CD4-positive, alpha-beta T cell treated with Interleukin-6 for 4 hours (primary cell): ENCODE results near the gene RALA.
"Not testable (repeated sequence)": the region's sequence is repeated elsewhere in the genome, so short reads cannot be mapped to it uniquely, and the experiment has no call there.

Experiments used
- DNase-seq: peaks from one replicate; pipeline ENCODE4 v3.0.0-alpha.2; 2020; ENCODE audit warnings: mixed read lengths

RALA gene

DNA sequence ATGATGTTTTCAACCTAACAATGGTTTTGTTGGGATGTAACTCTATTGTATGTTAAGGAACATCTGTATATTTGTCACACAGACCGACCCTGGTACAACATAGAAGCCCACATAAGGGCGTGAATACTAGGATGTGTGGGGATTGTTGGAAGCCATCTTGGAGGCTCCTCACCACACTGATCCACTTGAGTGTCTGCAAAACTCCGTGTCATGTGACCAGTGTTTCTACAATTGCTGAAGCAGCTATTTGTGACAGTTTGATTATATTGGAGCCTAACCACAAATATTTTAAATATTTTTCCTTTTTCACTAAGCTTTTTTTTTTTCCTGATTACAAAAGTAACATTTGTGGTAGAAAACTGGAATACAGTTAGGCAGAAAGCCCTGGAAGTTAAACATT is 27.9 kb downstream of the RALA start:
- DNase-seq = no peak

DNA sequence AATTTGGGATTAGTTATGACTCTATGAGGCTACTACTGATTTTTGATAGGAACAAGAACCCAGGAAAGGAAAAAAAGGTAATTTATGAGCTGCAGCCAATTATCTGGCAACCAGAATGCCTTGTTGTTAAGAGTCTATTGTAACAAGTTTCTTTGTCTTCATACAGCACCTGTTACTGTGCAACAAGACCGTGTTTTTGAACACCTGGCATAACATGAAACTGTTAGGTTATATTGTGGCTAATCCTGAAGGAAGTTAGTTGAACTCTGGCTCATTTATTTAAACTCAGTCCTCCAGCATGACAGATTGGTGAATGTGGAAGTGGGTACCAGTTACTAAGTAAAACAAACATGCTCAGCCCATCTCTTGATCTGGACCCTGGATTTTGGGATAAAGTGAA is 33.0 kb downstream of the RALA start:
- no peak for DNase-seq

DNA sequence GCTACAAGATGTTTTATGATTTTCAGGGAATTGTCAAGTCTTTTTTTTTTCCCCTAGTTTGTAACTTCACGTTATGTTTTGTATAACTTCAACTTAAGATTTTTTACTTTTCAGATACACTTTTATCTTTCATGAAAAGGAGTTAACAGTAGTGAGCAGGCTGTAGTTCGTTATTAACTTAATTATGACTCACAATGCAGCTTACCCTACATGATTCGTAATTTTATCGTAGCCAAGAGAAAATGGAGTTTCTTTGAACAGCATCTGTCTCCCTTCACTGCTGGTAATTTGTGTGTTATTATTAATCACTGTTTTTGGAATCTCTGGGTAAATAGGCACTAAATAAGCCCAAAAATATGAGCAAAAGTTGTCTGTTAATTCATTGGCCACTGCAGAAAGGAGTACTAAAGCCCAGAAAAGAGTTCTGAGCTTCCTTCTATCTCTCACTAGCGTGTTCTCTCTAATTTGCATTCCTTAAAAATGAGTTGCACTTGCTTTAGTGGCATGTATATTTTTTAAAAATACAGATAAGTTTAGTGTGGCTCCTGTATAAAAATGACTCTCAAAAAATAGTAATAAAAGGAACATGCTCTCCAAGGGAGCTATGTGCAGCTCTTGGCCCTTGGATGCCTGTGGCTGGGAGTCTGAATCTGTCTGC is 36.1 kb downstream of the RALA start:
- DNase-seq = no peak

DNA sequence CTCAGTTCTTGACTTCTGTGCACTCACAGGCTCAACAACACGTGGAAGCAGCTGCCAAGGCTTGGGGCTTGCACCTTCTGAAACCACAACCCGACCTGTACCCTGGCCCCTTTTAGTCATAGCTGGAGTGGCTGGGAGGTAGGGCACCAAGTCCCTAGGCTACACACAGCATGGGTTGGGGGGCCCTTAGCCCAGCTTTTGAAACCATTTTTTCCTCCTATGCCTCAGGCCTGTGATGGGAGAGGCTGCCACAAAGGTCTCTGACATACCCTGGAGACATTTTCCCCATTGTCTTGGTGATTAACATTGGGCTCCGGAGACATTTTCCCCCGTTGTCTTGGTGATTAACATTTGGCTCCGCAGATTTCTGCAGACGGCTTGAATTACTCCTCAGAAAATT is 38.6 kb downstream of the RALA start:
- DNase-seq = no peak

DNA sequence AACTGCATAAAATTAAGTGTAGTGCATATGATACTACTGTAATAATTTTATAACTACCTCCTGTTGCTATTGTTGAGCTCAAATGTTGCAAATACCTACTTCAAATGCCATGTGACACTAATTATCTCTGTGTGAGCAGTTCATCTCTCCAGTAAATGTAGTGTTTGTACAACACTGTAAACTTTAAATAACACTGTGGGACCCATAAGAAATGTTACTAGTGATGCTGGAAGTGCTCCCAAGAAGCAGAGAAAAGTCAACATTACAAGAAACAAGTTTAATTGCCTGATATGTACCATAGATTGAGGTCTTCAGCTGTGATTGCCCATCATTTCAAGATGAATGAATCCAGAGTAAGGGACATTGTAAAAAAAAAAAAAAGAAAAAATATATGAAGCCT is 39.9 kb downstream of the RALA start:
- DNase-seq = no peak

- no peak for DNase-seq
These were observed 40.7 kb downstream of the RALA start for GRCh38 chr7:39664057-39664456.

DNA sequence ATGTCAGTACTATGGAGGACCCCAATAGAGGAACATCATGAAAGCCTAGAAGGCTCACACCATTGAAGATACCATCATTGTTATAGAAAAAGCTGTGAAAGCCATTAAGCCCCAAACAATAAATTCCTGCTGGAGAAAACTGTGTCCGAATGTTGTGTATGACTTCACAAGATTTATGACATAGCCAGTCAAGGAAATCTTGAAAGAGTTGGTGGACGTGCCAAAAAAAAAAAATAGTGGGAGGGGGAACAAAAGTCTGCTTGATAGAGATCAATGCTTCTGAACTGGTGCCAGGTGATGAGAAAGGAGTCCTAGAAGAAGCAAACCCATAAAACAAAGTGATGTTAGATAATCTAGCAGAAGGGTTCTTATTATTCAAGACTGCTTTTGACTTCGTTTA is 41.2 kb downstream of the RALA start:
- no peak for DNase-seq

- no peak for DNase-seq
These were observed 43.2 kb downstream of the RALA start for GRCh38 chr7:39666562-39666961.

DNA sequence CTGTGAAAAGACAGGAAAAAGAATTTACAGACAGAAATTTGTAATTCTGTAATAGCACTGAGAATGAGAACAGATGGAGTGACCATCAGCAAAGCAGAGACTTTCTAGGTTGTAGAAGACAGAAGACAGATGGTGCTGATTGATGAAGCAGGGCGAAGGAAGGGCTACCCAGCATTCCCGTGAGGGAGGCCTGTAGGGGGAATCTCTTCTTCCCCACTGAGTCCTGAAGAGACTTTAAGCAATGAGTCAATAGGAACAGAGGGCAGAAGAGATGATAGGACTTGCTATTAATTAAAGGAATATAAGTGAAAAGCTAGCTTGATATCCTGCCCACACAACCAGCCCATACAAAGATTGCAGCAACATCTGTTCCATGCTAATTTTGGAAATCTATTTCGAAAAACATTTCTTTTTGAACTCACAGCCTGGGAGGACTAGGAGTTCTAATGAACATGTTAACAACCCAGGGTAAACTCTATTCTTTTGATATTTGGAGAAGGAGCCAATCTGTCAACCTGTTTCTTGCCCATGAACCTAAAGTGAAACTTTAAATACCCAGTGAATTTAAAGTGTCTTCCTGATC is 44.1 kb downstream of the RALA start:
- DNase-seq = no peak

DNA sequence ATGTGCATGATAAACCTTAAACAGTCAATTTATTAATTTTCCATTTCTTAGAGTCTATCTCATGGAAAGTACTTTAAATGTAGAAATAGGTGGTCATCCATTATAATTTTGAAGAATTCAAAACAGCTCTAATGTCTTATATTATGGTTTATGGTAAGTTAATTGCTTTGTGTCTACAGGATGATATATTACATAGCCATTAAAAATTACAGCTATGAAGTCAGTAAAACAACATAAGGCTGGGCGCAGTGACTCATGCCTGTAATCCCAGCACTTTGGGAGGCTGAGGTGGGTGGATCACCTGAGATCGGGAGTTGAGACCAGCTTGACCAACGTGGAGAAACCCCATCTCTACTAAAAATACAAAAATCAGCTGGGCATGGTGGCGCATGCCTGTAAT is 44.9 kb downstream of the RALA start:
- not testable (repeated sequence) for DNase-seq

DNA sequence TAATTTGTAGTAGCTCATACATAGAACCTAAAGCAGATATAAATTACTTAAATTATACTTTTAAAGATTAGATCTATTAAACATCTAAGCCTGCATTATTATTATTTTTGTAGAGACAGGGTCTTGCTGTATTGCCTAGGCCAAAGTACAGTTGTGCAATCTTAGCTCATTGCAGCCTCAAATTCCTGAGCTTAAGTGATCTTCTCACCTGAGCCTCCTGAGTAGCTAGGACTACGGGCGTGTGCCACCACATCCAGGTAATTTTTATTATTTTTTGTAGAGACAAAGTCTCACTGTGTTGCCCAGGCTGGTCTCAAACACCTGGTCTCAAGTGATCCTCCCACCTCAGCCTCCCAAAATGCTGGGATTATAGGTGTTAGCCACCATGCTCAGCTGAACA is 46.7 kb downstream of the RALA start:
- no peak for DNase-seq

- no peak for DNase-seq
These were observed 47.6 kb downstream of the RALA start for GRCh38 chr7:39670934-39671333.

- DNase-seq = no peak
These were observed 48.8 kb downstream of the RALA start for GRCh38 chr7:39672176-39672575.

DNA sequence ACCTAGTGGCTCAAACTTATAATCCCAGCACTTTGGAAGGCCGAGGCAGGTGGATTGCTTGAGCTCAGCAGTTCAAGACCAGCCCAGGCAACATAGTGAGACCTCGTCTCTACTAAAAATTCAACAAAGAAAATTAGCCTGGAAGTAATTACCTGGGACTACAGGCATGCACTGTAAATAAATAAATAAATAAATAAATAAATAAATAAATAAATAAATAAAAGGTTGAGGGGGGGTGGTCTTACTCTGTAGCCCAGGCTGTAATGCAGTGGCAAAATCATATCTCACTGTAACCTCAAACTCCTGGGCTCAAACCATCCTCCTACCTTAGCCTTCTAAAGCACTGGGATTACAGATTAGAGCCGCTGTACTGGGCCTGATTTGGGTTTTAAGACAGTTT is 50.5 kb downstream of the RALA start:
- no peak for DNase-seq

GRCh38 chr7:39674406-39674805 is 51.0 kb downstream of the RALA start:
- DNase-seq = no peak

- no peak for DNase-seq
These were observed 53.0 kb downstream of the RALA start for GRCh38 chr7:39676346-39676745.

DNA sequence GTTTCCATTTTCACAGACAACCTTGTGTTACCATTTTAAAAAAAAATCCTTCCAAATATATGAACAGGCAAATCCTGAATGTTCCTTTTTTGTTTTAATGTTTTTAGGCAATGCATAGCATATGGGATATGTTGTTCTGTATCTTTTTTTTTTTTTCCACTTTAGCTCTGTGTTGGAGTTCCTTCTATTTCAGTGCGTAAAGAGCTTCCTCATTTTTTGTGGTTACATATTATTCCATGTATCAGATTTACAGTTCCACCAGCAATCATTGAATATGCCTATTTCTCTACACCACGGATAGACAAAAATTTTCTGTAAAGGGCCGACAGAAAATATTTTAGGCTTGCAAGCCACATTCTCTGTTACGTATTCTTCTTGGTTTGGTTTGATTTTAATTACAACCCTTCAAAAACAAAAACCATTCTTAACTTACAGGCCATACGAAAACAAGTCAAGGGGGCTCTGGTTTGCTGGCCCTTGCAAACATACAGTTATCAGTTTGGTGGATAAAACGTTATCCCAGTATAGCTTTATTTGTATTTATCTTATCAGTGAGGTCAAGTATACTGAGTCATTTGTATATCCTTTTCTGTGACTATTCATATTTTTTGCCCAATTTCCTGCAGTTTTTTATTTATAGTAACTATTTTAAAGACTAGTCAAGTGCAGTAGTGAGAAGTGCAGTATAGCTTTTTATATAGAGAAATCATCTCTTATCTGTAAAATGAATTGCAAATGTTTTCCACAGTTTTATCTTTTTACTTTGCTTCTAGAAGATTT is 55.7 kb downstream of the RALA start:
- no peak for DNase-seq

DNA sequence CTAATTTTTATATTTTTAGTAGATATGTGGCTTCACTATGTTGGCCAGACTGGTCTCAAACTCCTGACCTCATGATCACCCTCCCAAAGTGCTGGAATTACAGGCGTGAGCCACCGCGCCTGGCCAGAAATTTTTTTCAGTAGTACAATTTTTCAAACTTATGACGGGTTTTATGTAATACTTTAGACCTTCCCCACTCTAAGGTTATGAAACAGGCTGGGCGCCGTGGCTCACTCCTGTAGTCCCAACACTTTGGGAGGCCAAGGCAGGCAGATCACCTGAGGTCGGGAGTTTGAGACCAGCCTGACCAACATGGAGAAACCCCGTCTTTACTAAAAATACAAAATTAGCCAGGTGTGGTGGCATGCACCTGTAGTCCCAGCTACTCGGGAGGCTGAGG is 56.5 kb downstream of the RALA start:
- not testable (repeated sequence) for DNase-seq

GRCh38 chr7:39681887-39682441 is 58.6 kb downstream of the RALA start:
- no peak for DNase-seq

GRCh38 chr7:39683216-39683845 is 60.0 kb downstream of the RALA start:
- DNase-seq = no peak

DNA sequence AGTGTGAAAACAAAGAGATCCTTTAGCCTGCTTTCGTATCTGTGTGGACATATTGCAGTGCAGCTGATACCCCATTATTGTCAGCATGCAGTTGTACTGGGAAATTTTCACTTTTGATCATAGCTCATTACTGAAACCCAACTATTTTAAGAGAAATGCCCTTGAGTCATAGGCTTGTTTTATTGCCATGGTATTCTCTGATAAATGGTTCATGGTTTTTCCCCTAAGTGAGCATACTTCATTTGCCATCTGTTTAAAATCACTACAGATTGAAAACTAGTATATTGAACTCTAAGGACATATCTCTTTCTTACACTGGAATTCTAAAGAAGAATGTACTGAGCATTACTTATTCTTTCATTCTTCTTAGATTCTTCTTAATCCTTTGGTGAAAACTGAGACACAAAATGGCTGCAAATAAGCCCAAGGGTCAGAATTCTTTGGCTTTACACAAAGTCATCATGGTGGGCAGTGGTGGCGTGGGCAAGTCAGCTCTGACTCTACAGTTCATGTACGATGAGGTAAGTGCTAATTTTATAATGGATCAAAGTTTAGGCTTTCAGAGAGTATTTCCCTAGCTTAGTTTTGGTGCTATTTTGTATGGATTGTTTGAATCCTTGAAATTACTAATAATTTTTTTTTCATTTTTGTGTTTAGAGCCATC is 63.0 kb downstream of the RALA start:
- DNase-seq = no peak

DNA sequence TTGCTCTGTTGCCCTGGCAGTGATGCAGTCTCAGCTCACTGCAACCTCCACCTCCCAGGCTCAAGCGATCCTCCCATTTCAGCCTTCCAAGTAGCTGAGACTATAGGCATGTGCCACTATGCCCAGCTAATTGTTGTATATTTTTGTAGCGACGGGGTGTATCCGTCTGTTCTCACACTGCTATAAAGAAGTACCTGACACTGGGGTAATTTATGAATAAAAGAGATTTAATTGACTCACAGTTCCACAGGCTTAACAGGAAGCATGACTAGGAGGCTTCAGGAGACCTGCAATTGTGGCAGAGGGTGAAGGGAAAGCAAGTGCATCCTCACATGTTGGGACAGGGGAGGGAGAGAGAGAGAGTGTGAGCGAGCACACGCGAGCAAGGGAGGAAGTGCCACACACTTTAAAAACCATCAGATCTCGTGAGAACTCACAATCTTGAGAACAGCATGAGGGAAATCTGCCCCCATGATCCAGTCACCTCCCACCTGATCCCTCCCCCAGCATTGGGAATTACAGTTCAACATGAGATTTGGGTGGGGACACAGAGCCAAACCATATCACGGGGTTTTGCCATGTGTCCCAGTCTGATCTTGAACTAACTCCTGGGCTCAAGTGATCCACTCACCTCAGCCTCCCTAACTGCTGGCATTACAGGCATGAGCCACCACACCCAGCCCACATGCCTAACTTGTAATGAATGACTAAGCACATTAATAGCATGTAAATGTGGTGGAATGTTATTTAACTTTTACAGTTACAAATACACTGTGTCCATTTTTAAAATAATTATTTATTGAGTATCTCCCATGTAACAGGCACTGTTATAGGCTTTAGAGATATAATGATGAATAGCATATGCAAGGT is 65.5 kb downstream of the RALA start:
- no peak for DNase-seq
